NT2/D1 (cell line): ENCODE results near the gene ARSJ.

Source experiments
- SUZ12 ChIP-seq: IDR thresholded peaks from 2 replicates; pipeline ENCODE4 v1.6.1; 2011; ENCODE audit not compliant: insufficient read length, insufficient read depth; ENCODE audit errors: extremely low read depth
- ZNF274 ChIP-seq: IDR thresholded peaks from 2 replicates; pipeline ENCODE4 v1.6.1; 2011; ENCODE audit warnings: mild to moderate bottlenecking, low read depth, low read length

DNA sequence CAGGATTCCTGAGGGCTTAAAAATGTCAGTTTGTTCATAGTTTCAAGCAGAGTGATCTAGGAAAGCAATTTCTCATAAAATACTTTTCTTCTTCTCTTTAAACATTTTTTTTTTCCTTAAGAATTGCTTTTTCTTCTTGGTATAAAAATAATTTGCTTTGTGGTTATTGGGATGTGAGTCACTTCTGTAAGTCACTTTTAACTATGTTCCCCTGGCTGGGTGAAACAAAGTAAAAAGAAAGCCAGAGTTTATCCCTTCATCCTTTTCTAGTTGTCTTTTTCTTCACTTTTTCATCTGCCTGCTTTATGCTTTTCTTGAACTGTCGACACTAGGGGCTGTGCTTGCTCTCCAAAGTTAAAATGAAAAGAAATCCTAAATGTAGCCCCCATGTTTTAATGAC, 33.5 kb downstream of the ARSJ start:
- no peak for TF ChIP-seq ZNF274
- no peak for TF ChIP-seq SUZ12
